CD4-positive, CD25-positive, alpha-beta regulatory T cell (primary cell): ENCODE data around the gene AAMDC. TPM values are rescaled to one million over a fixed set of nuclear protein-coding genes. Genes with fewer than 3 reads are reported as not detected.
A peak's percentile ranks its signal among the peaks of the same experiment; 100 is the strongest.
"Not testable (repeated sequence)": the region's sequence is repeated elsewhere in the genome, so short reads cannot be mapped to it uniquely, and the experiment has no call there.

Experiments used
- ATAC-seq, 2 donors: fragments of 150-1000 bp; cut with Tn5 transposase; one replicate each; pipeline ENCODE4 v1.10.0; 2021; ENCODE audit warnings: low read depth in 2 of 2, moderate number of reproducible peaks in 2 of 2, moderate library complexity in 1 of 2
- DNase-seq, 3 donors: peaks; one replicate each; pipeline versions ENCODE4 v3.0.0 to v3.0.0-alpha.2; 2012 to 2022; ENCODE audit warnings: mixed read lengths in 1 of 3
- H3K27ac ChIP-seq: one replicate; pipeline ENCODE4 v1.7.0; 2013; ENCODE audit warnings: mild to moderate bottlenecking, low read length; ENCODE audit not compliant: insufficient read depth, poor library complexity, severe bottlenecking
- H3K27me3 ChIP-seq: one replicate; pipeline ENCODE4 v1.7.0; 2013; ENCODE audit warnings: low read length; ENCODE audit not compliant: control insufficient read depth, insufficient read depth
- H3K36me3 ChIP-seq: one replicate; pipeline ENCODE4 v1.7.0; 2013; ENCODE audit warnings: mild to moderate bottlenecking, low read length, moderate library complexity; ENCODE audit not compliant: control insufficient read depth, insufficient read depth
- H3K4me1 ChIP-seq: 2 replicates; pipeline ENCODE4 v1.7.0; 2013; ENCODE audit warnings: mild to moderate bottlenecking, low read length; ENCODE audit not compliant: insufficient read depth, control insufficient read depth, poor library complexity, severe bottlenecking
- H3K4me3 ChIP-seq: one replicate; pipeline ENCODE4 v1.7.0; 2013; ENCODE audit warnings: low read depth, mild to moderate bottlenecking, low read length, moderate library complexity
- H3K9me3 ChIP-seq, 2 experiments: 1 replicate in 1 of 2; 2 replicates in 1 of 2; pipeline ENCODE4 v1.7.0; 2013; ENCODE audit warnings: low read length in 2 of 2, mild to moderate bottlenecking in 1 of 2, moderate library complexity in 1 of 2; ENCODE audit not compliant: control insufficient read depth in 2 of 2
- H3K27ac Mint-ChIP-seq, 3 donors: one replicate each; pipeline ENCODE4 v1.8.0; 2020 to 2022; ENCODE audit warnings: mild to moderate bottlenecking in 3 of 3, mixed read lengths in 3 of 3, moderate library complexity in 2 of 3
- H3K27me3 Mint-ChIP-seq: one replicate; pipeline ENCODE4 v1.8.0; 2022; ENCODE audit warnings: mild to moderate bottlenecking, mixed read lengths
- H3K36me3 Mint-ChIP-seq: one replicate; pipeline ENCODE4 v1.8.0; 2020; ENCODE audit warnings: mixed read lengths
- H3K4me1 Mint-ChIP-seq, 4 donors: one replicate each; pipeline ENCODE4 v1.8.0; 2020 to 2022; ENCODE audit warnings: mixed read lengths in 4 of 4, mild to moderate bottlenecking in 1 of 4
- H3K4me3 Mint-ChIP-seq, 4 donors: one replicate each; pipeline ENCODE4 v1.8.0; 2020 to 2022; ENCODE audit warnings: mild to moderate bottlenecking in 4 of 4, mixed read lengths in 4 of 4, moderate library complexity in 3 of 4
- H3K9me3 Mint-ChIP-seq, 7 donors: one replicate each; pipeline ENCODE4 v1.8.0; 2020 to 2022; ENCODE audit warnings: mixed read lengths in 7 of 7, mild to moderate bottlenecking in 3 of 7, moderate library complexity in 2 of 7
- polyA plus RNA-seq, 4 donors: library from polyadenylated mRNA; unstranded; fragments of 300-500 nt; fragmentation: Illumina TruSeq; gene quantifications; one replicate each; pipeline ENCODE4 v1.2.3, GENCODE V29; 2021
- total RNA-seq: library from RNA; stranded (reverse); gene quantifications from one replicate; pipeline ENCODE4 v1.2.3, GENCODE V29; 2022

AAMDC gene
- total and polyA plus RNA-seq, 5 donors from 2014 or later = 4.8 to 60.9 (median 29.3) TPM

GRCh38 chr11:77871855-77872254 lies 50.9 kb downstream of the AAMDC start:
- Mint-ChIP-seq H3K9me3 (no peaks in the 10 kb centered on the region), H3K27me3 (no peaks in the 10 kb centered on the region), H3K4me3 (no peak overlapping the region), H3K27ac (peak overlapping the region in 1 of 3 donors; percentile 55), H3K4me1 (no peaks in the 10 kb centered on the region), H3K36me3 (peaks cover 37% of the 10 kb centered on the region)
- no peaks in the 10 kb centered on the region for H3K27me3 ChIP-seq
- no peak for ATAC-seq
- H3K27ac ChIP-seq = no peak overlapping the region
- H3K4me3 ChIP-seq = no peak overlapping the region
- no peak for DNase-seq
- peaks cover 33% of the 10 kb centered on the region for H3K36me3 ChIP-seq
- no peaks in the 10 kb centered on the region for H3K9me3 ChIP-seq
- no peaks in the 10 kb centered on the region for H3K4me1 ChIP-seq

GRCh38 chr11:77873345-77873744 lies 52.4 kb downstream of the AAMDC start:
- H3K4me1 ChIP-seq = no peaks in the 10 kb centered on the region
- H3K4me1 Mint-ChIP-seq = no peaks in the 10 kb centered on the region

GRCh38 chr11:77874206-77874605 lies 53.3 kb downstream of the AAMDC start:
- no peaks in the 10 kb centered on the region for H3K9me3 Mint-ChIP-seq
- H3K4me1 ChIP-seq = peaks cover under 1% of the 10 kb centered on the region
- ATAC-seq (no peak), DNase-seq (no peak)
- H3K27me3 ChIP-seq = no peaks in the 10 kb centered on the region
- H3K27me3 Mint-ChIP-seq = no peaks in the 10 kb centered on the region
- no peak overlapping the region for H3K27ac ChIP-seq
- H3K4me3 Mint-ChIP-seq = no peak overlapping the region
- no peaks in the 10 kb centered on the region for H3K9me3 ChIP-seq
- peaks cover 49% of the 10 kb centered on the region for H3K36me3 ChIP-seq
- H3K4me1 Mint-ChIP-seq = peaks cover under 1 to 6% (median 2%) of the 10 kb centered on the region in 4 donors
- H3K27ac Mint-ChIP-seq = no peak overlapping the region
- H3K4me3 ChIP-seq = no peak overlapping the region
- H3K36me3 Mint-ChIP-seq = peaks cover 32% of the 10 kb centered on the region

More at GRCh38 chr11:77873345-77873744, 52.4 kb downstream of the AAMDC start:
- Mint-ChIP-seq H3K4me3 (no peak overlapping the region), H3K9me3 (no peaks in the 10 kb centered on the region), H3K36me3 (peaks cover 29% of the 10 kb centered on the region), H3K27me3 (no peaks in the 10 kb centered on the region), H3K27ac (peak overlapping the region in 1 of 3 donors; percentile 45)
- H3K4me3 ChIP-seq = no peak overlapping the region
- ATAC-seq (no peak), DNase-seq (no peak)
- no peaks in the 10 kb centered on the region for H3K9me3 ChIP-seq
- peaks cover 40% of the 10 kb centered on the region for H3K36me3 ChIP-seq
- no peaks in the 10 kb centered on the region for H3K27me3 ChIP-seq
- no peak overlapping the region for H3K27ac ChIP-seq

GRCh38 chr11:77876045-77876444 lies 55.1 kb downstream of the AAMDC start:
- Histone ChIP-seq H3K9me3 (no peaks in the 10 kb centered on the region), H3K36me3 (peaks cover 52% of the 10 kb centered on the region), H3K4me1 (peaks cover 7% of the 10 kb centered on the region), H3K4me3 (no peak overlapping the region), H3K27me3 (no peaks in the 10 kb centered on the region), H3K27ac (no peak overlapping the region)
- H3K4me3 Mint-ChIP-seq = no peak overlapping the region
- no peak for DNase-seq
- ATAC-seq = no peak
- H3K36me3 Mint-ChIP-seq = peaks cover 45% of the 10 kb centered on the region
- H3K9me3 Mint-ChIP-seq = no peaks in the 10 kb centered on the region
- H3K27ac Mint-ChIP-seq = peak overlapping the region in 1 of 3 donors; percentile 26
- no peaks in the 10 kb centered on the region for H3K27me3 Mint-ChIP-seq
- peaks cover 10 to 16% (median 12%) of the 10 kb centered on the region in 4 donors for H3K4me1 Mint-ChIP-seq

GRCh38 chr11:77878247-77878646 lies 57.3 kb downstream of the AAMDC start:
- Mint-ChIP-seq H3K4me1 (peaks cover 10 to 16% (median 12%) of the 10 kb centered on the region in 4 donors), H3K36me3 (peaks cover 41% of the 10 kb centered on the region)
- ATAC-seq, H3K4me1 ChIP-seq, H3K27ac ChIP-seq, DNase-seq, H3K27me3 Mint-ChIP-seq, H3K4me3 ChIP-seq, H3K27ac Mint-ChIP-seq, H3K27me3 ChIP-seq, H3K9me3 ChIP-seq, H3K9me3 Mint-ChIP-seq, H3K4me3 Mint-ChIP-seq: not testable (repeated sequence)
- peaks cover 63% of the 10 kb centered on the region for H3K36me3 ChIP-seq

- peaks cover 66% of the 10 kb centered on the region for H3K36me3 ChIP-seq
- no peaks in the 10 kb centered on the region for H3K27me3 ChIP-seq
- H3K36me3 Mint-ChIP-seq = peaks cover 49% of the 10 kb centered on the region
- no peak overlapping the region for H3K4me3 ChIP-seq
- H3K4me1 ChIP-seq = peaks cover 7% of the 10 kb centered on the region
- ATAC-seq = peak; percentile 44 to 45
- H3K4me1 Mint-ChIP-seq = peaks cover 10 to 16% (median 12%) of the 10 kb centered on the region in 4 donors
- DNase-seq = peak in 2 of 3 donors; percentile 8 to 55
- no peak overlapping the region for H3K27ac Mint-ChIP-seq
- no peak overlapping the region for H3K27ac ChIP-seq
- H3K9me3 Mint-ChIP-seq = no peaks in the 10 kb centered on the region
- no peak overlapping the region for H3K4me3 Mint-ChIP-seq
- H3K9me3 ChIP-seq = no peaks in the 10 kb centered on the region
- H3K27me3 Mint-ChIP-seq = no peaks in the 10 kb centered on the region
Measured at GRCh38 chr11:77879218-77879617, 58.3 kb downstream of the AAMDC start.

- Histone ChIP-seq H3K4me1 (peaks cover 7% of the 10 kb centered on the region), H3K9me3 (no peaks in the 10 kb centered on the region), H3K4me3 (no peak overlapping the region), H3K27me3 (no peaks in the 10 kb centered on the region), H3K36me3 (peaks cover 66% of the 10 kb centered on the region), H3K27ac (no peak overlapping the region)
- Mint-ChIP-seq H3K4me3 (no peak overlapping the region), H3K27ac (no peak overlapping the region), H3K36me3 (peaks cover 45% of the 10 kb centered on the region), H3K4me1 (peaks cover 10 to 16% (median 12%) of the 10 kb centered on the region in 4 donors), H3K27me3 (no peaks in the 10 kb centered on the region), H3K9me3 (no peaks in the 10 kb centered on the region)
- DNase-seq (no peak), ATAC-seq (no peak)
Measured at GRCh38 chr11:77882396-77882795, 61.5 kb downstream of the AAMDC start.

- Mint-ChIP-seq H3K4me3 (no peak overlapping the region), H3K27ac (no peak overlapping the region), H3K36me3 (peaks cover 48% of the 10 kb centered on the region), H3K27me3 (no peaks in the 10 kb centered on the region), H3K9me3 (no peaks in the 10 kb centered on the region), H3K4me1 (peaks cover 10 to 16% (median 12%) of the 10 kb centered on the region in 4 donors)
- DNase-seq = no peak
- Histone ChIP-seq H3K9me3 (no peaks in the 10 kb centered on the region), H3K27me3 (no peaks in the 10 kb centered on the region), H3K36me3 (peaks cover 59% of the 10 kb centered on the region), H3K4me1 (peaks cover 7% of the 10 kb centered on the region), H3K4me3 (no peak overlapping the region), H3K27ac (no peak overlapping the region)
- no peak for ATAC-seq
Measured at GRCh38 chr11:77883775-77884174, 62.8 kb downstream of the AAMDC start.
